Thyroid gland (tissue), 4 donors: Measurements from ENCODE around the gene WIPF3.

Source experiments
- POLR2A ChIP-seq, 2 donors: fragments of 450-650 bp; IDR thresholded peaks; one replicate each; pipeline ENCODE4 v1.6.1; 2017; ENCODE audit warnings: antibody characterized with exemption in 2 of 2, mild to moderate bottlenecking in 2 of 2, moderate library complexity in 1 of 2
- TF ChIP-seq, protein P1 (sequence below), 6 experiments: fragments of 200-600 bp in 3 of 6; fragments of 450-650 bp in 3 of 6; sonication (generic) in 3 of 6; IDR thresholded peaks; one replicate each; pipeline ENCODE4 v1.5.1; 2016 to 2019; ENCODE audit warnings: antibody characterized with exemption in 6 of 6, mild to moderate bottlenecking in 2 of 6, inconsistent platforms in 1 of 6, moderate library complexity in 1 of 6

DNA sequence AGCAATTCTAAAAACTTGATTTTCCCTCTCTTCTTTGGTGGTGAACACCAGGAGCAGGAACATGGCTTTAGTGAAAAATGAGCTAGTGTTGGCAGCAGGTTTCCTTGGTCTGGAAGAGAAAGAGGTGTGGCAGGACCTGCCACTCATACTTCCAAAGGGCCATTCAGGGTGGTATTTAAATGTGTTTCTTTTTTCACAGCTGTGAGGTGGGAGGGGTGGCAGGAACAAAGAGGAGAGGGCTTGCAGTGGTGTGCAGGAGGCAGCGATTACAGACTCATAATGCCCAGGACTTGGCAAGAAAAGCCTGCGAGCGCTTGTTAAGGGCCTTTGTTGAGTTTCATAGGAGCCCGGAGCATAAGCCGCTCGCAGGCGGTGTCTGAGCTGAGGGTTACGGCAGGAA, 36.8 kb downstream of the WIPF3 start:
- no peak for TF ChIP-seq POLR2A (IDR thresholded peaks at IDR 0.05)
- TF ChIP-seq, protein P1, sequence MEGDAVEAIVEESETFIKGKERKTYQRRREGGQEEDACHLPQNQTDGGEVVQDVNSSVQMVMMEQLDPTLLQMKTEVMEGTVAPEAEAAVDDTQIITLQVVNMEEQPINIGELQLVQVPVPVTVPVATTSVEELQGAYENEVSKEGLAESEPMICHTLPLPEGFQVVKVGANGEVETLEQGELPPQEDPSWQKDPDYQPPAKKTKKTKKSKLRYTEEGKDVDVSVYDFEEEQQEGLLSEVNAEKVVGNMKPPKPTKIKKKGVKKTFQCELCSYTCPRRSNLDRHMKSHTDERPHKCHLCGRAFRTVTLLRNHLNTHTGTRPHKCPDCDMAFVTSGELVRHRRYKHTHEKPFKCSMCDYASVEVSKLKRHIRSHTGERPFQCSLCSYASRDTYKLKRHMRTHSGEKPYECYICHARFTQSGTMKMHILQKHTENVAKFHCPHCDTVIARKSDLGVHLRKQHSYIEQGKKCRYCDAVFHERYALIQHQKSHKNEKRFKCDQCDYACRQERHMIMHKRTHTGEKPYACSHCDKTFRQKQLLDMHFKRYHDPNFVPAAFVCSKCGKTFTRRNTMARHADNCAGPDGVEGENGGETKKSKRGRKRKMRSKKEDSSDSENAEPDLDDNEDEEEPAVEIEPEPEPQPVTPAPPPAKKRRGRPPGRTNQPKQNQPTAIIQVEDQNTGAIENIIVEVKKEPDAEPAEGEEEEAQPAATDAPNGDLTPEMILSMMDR (IDR thresholded peaks at IDR 0.05), result no peak
